ENCODE results near the gene PTN. TPM values are rescaled to one million over a fixed set of nuclear protein-coding genes. Genes with fewer than 3 reads are reported as not detected.

Gene PTN
- total and polyA plus RNA-seq, 2 of the 13 experiments (the other 11 are each of a cell fraction or from before 2014, with no cell fraction given): not detected

DNA sequence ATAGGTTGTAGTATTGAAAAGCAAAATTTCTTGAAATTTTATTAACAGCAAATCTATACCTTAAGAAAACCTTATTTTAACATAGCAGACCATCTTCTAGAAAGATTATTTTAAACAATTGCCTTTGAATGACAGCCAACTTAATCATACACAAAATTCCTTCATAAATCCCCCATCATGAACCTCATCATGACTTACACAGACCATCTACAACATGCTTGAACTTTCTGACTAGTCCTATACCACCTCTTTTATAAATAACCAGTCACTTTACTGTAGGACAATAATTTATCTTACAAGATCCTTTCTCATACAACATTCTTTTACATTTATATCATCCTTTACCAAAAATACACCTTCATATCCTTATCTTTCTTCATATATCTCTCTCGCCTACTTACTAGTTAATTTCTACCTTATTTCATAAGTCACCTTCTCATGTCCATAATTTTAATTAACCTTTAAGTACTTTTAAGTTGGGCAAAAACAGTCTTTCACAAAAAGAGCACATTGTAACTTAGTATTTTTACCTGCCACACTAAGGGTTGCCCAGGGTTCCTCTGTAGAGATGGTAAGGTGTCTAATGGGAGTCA lies 16.6 kb upstream of the PTN start:
- WGBS (ENCODE audit: low lambda C conversion rate): 5% methylated on average over 1 of the region's 1 CpG
- FAIRE-seq: no peak
- no TSS peak for BruUV-seq (replicated peaks)

More for the DNA sequence above, 16.6 kb upstream of the PTN start:
- no peaks in the 10 kb centered on the region for H3K4me1 ChIP-seq (ENCODE audit: insufficient read depth, low read length)
- H2AFZ ChIP-seq (ENCODE audit: low read length): no peak overlapping the region
- intact Hi-C loops (cut with micrococcal nuclease; ENCODE audit: unreplicated experiment) (no loop called here), in situ Hi-C loops (cut with HindIII; ENCODE audit: extremely low pct_ligation_motif_present, low pct_unique_long_range_greater_than_20kb) (no loop called here)
- ATAC-seq (no peak), DNase-seq (ENCODE audit: low spot score) (no peak)
- POLR2A ChIA-PET: no interaction called here
- H3K79me2 ChIP-seq (ENCODE audit: insufficient read depth, low read length): no peaks in the 10 kb centered on the region
- no peak overlapping the region for H3K9ac ChIP-seq (ENCODE audit: insufficient read depth, low read depth, low read length)
- peaks cover 61% of the 10 kb centered on the region for H3K9me3 ChIP-seq (ENCODE audit: low read length)
- CTCF ChIA-PET (ENCODE audit: low intra/inter-chr PET ratio, low total read pairs): no interaction called here
- H3K27me3 ChIP-seq (ENCODE audit: control insufficient read depth in 1 of 2, insufficient read depth in 2 of 2, low read length in 2 of 2): no peaks in the 10 kb centered on the region
- TF ChIP-seq ZFP36 (IDR thresholded peaks at IDR 0.05; ENCODE audit: borderline replicate concordance, low read depth, low read length, partially characterized antibody) (peak; percentile 40), ZFY (CRISPR knock-in tag; IDR thresholded peaks at IDR 0.05) (no peak), SMARCC2 (IDR thresholded peaks at IDR 0.05) (no peak), MAZ (IDR thresholded peaks at IDR 0.05; ENCODE audit: borderline replicate concordance, low read depth, low read length) (no peak), MAZ (CRISPR knock-in tag; IDR thresholded peaks at IDR 0.05; ENCODE audit: low read depth) (no peak), ZFX (CRISPR knock-in tag; IDR thresholded peaks at IDR 0.05; ENCODE audit: low read depth) (no peak), AGO1 (IDR thresholded peaks at IDR 0.05; ENCODE audit: low read depth, low read length, poor library complexity, severe bottlenecking) (no peak)
- TF ChIP-seq, protein P1, sequence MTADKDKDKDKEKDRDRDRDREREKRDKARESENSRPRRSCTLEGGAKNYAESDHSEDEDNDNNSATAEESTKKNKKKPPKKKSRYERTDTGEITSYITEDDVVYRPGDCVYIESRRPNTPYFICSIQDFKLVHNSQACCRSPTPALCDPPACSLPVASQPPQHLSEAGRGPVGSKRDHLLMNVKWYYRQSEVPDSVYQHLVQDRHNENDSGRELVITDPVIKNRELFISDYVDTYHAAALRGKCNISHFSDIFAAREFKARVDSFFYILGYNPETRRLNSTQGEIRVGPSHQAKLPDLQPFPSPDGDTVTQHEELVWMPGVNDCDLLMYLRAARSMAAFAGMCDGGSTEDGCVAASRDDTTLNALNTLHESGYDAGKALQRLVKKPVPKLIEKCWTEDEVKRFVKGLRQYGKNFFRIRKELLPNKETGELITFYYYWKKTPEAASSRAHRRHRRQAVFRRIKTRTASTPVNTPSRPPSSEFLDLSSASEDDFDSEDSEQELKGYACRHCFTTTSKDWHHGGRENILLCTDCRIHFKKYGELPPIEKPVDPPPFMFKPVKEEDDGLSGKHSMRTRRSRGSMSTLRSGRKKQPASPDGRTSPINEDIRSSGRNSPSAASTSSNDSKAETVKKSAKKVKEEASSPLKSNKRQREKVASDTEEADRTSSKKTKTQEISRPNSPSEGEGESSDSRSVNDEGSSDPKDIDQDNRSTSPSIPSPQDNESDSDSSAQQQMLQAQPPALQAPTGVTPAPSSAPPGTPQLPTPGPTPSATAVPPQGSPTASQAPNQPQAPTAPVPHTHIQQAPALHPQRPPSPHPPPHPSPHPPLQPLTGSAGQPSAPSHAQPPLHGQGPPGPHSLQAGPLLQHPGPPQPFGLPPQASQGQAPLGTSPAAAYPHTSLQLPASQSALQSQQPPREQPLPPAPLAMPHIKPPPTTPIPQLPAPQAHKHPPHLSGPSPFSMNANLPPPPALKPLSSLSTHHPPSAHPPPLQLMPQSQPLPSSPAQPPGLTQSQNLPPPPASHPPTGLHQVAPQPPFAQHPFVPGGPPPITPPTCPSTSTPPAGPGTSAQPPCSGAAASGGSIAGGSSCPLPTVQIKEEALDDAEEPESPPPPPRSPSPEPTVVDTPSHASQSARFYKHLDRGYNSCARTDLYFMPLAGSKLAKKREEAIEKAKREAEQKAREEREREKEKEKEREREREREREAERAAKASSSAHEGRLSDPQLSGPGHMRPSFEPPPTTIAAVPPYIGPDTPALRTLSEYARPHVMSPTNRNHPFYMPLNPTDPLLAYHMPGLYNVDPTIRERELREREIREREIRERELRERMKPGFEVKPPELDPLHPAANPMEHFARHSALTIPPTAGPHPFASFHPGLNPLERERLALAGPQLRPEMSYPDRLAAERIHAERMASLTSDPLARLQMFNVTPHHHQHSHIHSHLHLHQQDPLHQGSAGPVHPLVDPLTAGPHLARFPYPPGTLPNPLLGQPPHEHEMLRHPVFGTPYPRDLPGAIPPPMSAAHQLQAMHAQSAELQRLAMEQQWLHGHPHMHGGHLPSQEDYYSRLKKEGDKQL (CRISPR knock-in tag; IDR thresholded peaks at IDR 0.05; ENCODE audit: low read depth): no peak
- no peak overlapping the region for H3K4me2 ChIP-seq (ENCODE audit: low read depth, low read length)
- H3K4me3 ChIP-seq (replicated peaks in 1 of 3; ENCODE audit: insufficient read depth in 1 of 3, low read depth in 2 of 3, low read length in 3 of 3): no peak overlapping the region
- no peaks in the 10 kb centered on the region for H4K20me1 ChIP-seq (ENCODE audit: insufficient read depth, low read length)
- H3K27ac ChIP-seq (ENCODE audit: extremely low read length, insufficient read depth, low read length): no peak overlapping the region
- no peaks in the 10 kb centered on the region for H3K36me3 ChIP-seq (replicated peaks in 1 of 2; ENCODE audit: control insufficient read depth in 1 of 2, insufficient read depth in 2 of 2, low read length in 2 of 2)

Data from HepG2 (cell line).